Fibroblast of lung (primary cell): Measurements from ENCODE around the gene NIF3L1.

ENCODE experiments used
- CTCF ChIP-seq, 2 donors: IDR thresholded peaks in 1 of 2; conservative IDR thresholded peaks in 1 of 2; 1 replicate in 1 of 2; 2 replicates in 1 of 2; pipeline ENCODE4 v1.5.1; 2011 to 2012; ENCODE audit warnings: low read length in 2 of 2, control low read depth in 1 of 2, inconsistent platforms in 1 of 2, low read depth in 1 of 2, mild to moderate bottlenecking in 1 of 2
- EZH2 ChIP-seq: IDR thresholded peaks from 2 replicates; pipeline ENCODE4 v1.5.1; 2012; ENCODE audit warnings: low read length, control low read depth, mild to moderate bottlenecking; ENCODE audit errors: missing control alignments

GRCh38 chr2:200945395-200945729 is 56.2 kb downstream of the NIF3L1 start:
- no peak for TF ChIP-seq CTCF (conservative IDR thresholded peaks at IDR 0.05 in 1 of 2, IDR thresholded peaks at IDR 0.05 in 1 of 2; ENCODE audit: low read depth in 1 of 2, low read length in 2 of 2)
- TF ChIP-seq EZH2 = no peak
